Vagina (tissue), 2 donors: ENCODE data around the gene CLDN7. TPM values are rescaled to one million over a fixed set of nuclear protein-coding genes. Genes with fewer than 3 reads are reported as not detected.

ENCODE experiments used
- DNase-seq, 2 donors: peaks; one replicate each; pipeline ENCODE4 v3.0.0-alpha.2; 2017; ENCODE audit errors: extremely low spot score in 2 of 2
- H3K27ac ChIP-seq: fragments of 200-600 bp; sonication (generic); one replicate; pipeline ENCODE4 v1.5.1; 2019
- H3K27me3 ChIP-seq: fragments of 200-600 bp; sonication (generic); one replicate; pipeline ENCODE4 v1.5.1; 2019
- H3K36me3 ChIP-seq, 2 donors: fragments of 200-600 bp; sonication (generic); one replicate each; pipeline ENCODE4 v1.5.1; 2017 to 2019
- H3K4me1 ChIP-seq: fragments of 200-600 bp; sonication (generic); one replicate; pipeline ENCODE4 v1.5.1; 2019
- H3K4me3 ChIP-seq, 2 donors: fragments of 200-600 bp; sonication (generic); 1 replicate in 1 of 2; 2 replicates in 1 of 2; pipeline ENCODE4 v1.5.1; 2016 to 2019
- H3K9me3 ChIP-seq: fragments of 200-600 bp; sonication (generic); one replicate; pipeline ENCODE4 v1.5.1; 2019
- CTCF ChIP-seq, 3 experiments: fragments of 450-650 bp in 2 of 3; fragments of 200-600 bp in 1 of 3; sonication (generic) in 1 of 3; IDR thresholded peaks; one replicate each; pipeline ENCODE4 v1.5.1; 2017 to 2019; ENCODE audit warnings: antibody characterized with exemption in 3 of 3, mild to moderate bottlenecking in 2 of 3, moderate library complexity in 2 of 3
- POLR2A ChIP-seq, 2 donors: fragments of 450-650 bp; IDR thresholded peaks; one replicate each; pipeline ENCODE4 v1.6.1; 2017; ENCODE audit warnings: antibody characterized with exemption in 2 of 2, mild to moderate bottlenecking in 2 of 2, moderate library complexity in 2 of 2
- POLR2AphosphoS5 ChIP-seq, 2 donors: sonication (generic); formaldehyde crosslinking; IDR thresholded peaks; one replicate each; pipeline ENCODE4 v1.9.0; 2017; ENCODE audit warnings: antibody characterized with exemption in 2 of 2, mild to moderate bottlenecking in 2 of 2, low read depth in 1 of 2; ENCODE audit not compliant: insufficient read depth in 1 of 2
- intact Hi-C: fragments of 100-400 bp; cut with DNase I; formaldehyde crosslinking; loops from one replicate; pipeline ENCODE4 v1.15.1; 2023
- total RNA-seq: library from RNA; depleted of rRNA; stranded (reverse); fragments of >200 nt; gene quantifications from one replicate; pipeline ENCODE4 v1.2.3, GENCODE V29; 2016

Gene CLDN7
- total RNA-seq, 1 donor from 2014 or later: 75.9 TPM

DNA sequence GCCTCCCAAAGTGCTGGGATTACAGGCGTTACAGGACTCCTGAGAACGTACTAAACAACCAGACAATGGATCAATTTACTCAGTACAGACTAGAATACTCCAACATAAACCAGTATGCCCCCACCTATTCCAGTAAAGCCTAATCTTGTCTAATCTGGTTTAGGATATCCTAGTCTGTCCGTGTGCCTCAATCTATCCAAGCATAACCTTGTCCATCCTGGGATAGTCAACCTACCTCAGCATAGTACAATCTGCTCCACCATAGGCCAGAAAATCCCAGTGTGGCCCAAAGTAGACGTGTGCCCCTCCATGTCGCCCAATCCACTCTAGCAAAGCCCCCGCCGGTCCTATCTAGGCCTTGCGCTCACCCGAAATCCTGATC is 28.6 kb downstream of the CLDN7 start:
- Histone ChIP-seq H3K4me3 (peak overlapping the region; percentile 91 to 95), H3K4me1 (peaks cover 66% of the 10 kb centered on the region), H3K27me3 (no peaks in the 10 kb centered on the region), H3K9me3 (no peaks in the 10 kb centered on the region), H3K36me3 (peaks cover 0 to 31% of the 10 kb centered on the region in 2 donors), H3K27ac (peak overlapping the region; percentile 93)
- no peak for DNase-seq
- intact Hi-C loops: no loop called here
- no peak for TF ChIP-seq CTCF (IDR thresholded peaks at IDR 0.05)
- TF ChIP-seq POLR2AphosphoS5 (IDR thresholded peaks at IDR 0.05; ENCODE audit: insufficient read depth in 1 of 2, low read depth in 1 of 2): no peak

- intact Hi-C loops: no loop called here
- Histone ChIP-seq H3K27ac (no peak overlapping the region), H3K36me3 (peaks cover 0 to 45% of the 10 kb centered on the region in 2 donors), H3K9me3 (no peaks in the 10 kb centered on the region), H3K27me3 (no peaks in the 10 kb centered on the region), H3K4me3 (peak overlapping the region in 1 of 2 donors; percentile 95), H3K4me1 (peaks cover 72% of the 10 kb centered on the region)
- TF ChIP-seq POLR2A (IDR thresholded peaks at IDR 0.05) (no peak), POLR2AphosphoS5 (IDR thresholded peaks at IDR 0.05; ENCODE audit: insufficient read depth in 1 of 2, low read depth in 1 of 2) (no peak)
- DNase-seq: no peak
Measured at GRCh38 chr17:7232114-7232513, 30.2 kb downstream of the CLDN7 start.

DNA sequence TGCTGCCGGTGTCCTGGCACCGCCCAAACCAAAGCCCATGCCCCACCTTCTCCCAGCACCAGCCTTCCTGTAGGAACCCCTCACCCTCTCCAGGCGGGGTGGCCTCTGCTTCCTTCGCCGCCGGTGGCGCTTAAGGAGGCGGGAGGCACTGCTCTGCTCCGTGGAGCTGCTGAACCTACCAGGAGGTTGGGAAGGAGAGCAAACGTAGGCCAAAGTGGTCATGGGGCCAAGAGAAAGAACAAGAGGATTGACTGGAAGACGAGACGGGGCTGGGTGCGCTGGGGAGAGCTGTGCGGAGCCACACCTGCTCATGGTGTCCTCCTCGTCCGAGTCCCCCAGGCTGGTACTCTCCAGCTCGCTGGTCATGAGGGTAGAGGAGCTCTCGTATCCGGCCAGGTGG is 32.8 kb downstream of the CLDN7 start:
- peak overlapping the region; percentile 64 for H3K27ac ChIP-seq

GRCh38 chr17:7228920-7229319 is 33.4 kb downstream of the CLDN7 start:
- Histone ChIP-seq H3K4me1 (peaks cover 50% of the 10 kb centered on the region), H3K27me3 (no peaks in the 10 kb centered on the region), H3K9me3 (no peaks in the 10 kb centered on the region), H3K36me3 (peaks cover 0 to 59% of the 10 kb centered on the region in 2 donors), H3K4me3 (no peak overlapping the region), H3K27ac (peak overlapping the region; percentile 64)
- no peak for DNase-seq
- intact Hi-C loops: no loop called here
- no peak for TF ChIP-seq CTCF (IDR thresholded peaks at IDR 0.05)
- no peak for TF ChIP-seq POLR2AphosphoS5 (IDR thresholded peaks at IDR 0.05; ENCODE audit: insufficient read depth in 1 of 2, low read depth in 1 of 2)
- no peak for TF ChIP-seq POLR2A (IDR thresholded peaks at IDR 0.05)

More for the DNA sequence above, 32.8 kb downstream of the CLDN7 start:
- Histone ChIP-seq H3K4me3 (no peak overlapping the region), H3K27me3 (no peaks in the 10 kb centered on the region), H3K9me3 (no peaks in the 10 kb centered on the region), H3K36me3 (peaks cover 0 to 53% of the 10 kb centered on the region in 2 donors), H3K4me1 (peaks cover 50% of the 10 kb centered on the region)
- intact Hi-C loops: no loop called here
- DNase-seq: no peak
- TF ChIP-seq POLR2AphosphoS5 (IDR thresholded peaks at IDR 0.05; ENCODE audit: insufficient read depth in 1 of 2, low read depth in 1 of 2) (no peak), POLR2A (IDR thresholded peaks at IDR 0.05) (no peak), CTCF (IDR thresholded peaks at IDR 0.05) (no peak)

- H3K4me1 ChIP-seq: peaks cover 40% of the 10 kb centered on the region
- H3K9me3 ChIP-seq: no peaks in the 10 kb centered on the region
- H3K27me3 ChIP-seq: no peaks in the 10 kb centered on the region
- no peak overlapping the region for H3K4me3 ChIP-seq
- no peak for TF ChIP-seq POLR2AphosphoS5 (IDR thresholded peaks at IDR 0.05; ENCODE audit: insufficient read depth in 1 of 2, low read depth in 1 of 2)
- TF ChIP-seq CTCF (IDR thresholded peaks at IDR 0.05): no peak
- TF ChIP-seq POLR2A (IDR thresholded peaks at IDR 0.05): no peak
- intact Hi-C loops: no loop called here
- peaks cover 0 to 74% of the 10 kb centered on the region in 2 donors for H3K36me3 ChIP-seq
- no peak for DNase-seq
- peak overlapping the region; percentile 80 for H3K27ac ChIP-seq
Measured at GRCh38 chr17:7226721-7227710, 35.3 kb downstream of the CLDN7 start.
